GM19468 (cell line): Measurements from ENCODE around the gene CDC42BPB.

Source experiments
- ATAC-seq: cut with Tn5 transposase; IDR thresholded peaks from one replicate; pipeline ENCODE4 v1.9.1; 2021; ENCODE audit warnings: mild to moderate bottlenecking, moderate library complexity, moderate number of reproducible peaks; ENCODE audit not compliant: unreplicated experiment; ENCODE audit errors: extremely low read depth

The CDC42BPB gene

DNA sequence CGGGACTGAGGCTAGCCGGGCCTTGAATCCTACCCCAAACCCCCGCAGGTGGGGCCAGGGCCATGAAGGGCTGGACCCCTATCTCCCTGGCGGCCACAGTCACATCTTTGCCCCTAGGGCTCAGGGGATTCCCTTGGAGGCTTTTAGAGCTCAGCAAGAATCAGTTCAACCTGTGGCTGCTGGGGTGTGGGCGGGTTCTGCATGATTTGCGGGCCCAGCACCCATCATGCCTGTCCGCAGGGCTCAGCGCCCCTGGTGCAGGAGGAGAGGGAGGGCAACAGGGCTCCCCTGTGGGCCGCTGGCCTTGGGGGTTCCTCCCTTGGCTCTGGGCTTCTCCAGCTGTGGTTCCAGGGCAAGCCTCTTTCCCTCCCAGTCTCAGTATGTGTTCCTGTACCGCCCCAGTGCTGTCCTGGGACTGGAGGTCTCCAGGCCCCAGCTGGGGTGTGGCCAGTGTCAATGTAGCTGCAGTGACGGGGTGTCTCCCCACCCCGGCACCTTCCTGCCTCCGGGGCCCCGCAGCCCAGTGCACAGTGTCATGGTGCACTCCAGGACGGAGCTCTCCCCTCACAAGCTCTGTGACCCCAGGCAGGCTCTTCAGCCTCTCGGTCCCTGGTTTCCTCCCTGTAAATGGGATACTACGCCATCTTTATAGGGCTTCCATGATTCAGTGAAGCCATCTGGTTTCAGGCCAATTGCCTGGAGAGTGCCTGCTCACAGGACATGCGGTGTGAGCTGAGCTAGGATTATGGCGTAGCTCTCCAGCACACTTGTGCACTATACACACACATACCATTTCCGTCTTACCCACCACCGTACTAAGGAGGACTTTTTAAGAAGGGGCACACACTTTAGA, 16.8 kb upstream of the CDC42BPB start:
- no peak for ATAC-seq

DNA sequence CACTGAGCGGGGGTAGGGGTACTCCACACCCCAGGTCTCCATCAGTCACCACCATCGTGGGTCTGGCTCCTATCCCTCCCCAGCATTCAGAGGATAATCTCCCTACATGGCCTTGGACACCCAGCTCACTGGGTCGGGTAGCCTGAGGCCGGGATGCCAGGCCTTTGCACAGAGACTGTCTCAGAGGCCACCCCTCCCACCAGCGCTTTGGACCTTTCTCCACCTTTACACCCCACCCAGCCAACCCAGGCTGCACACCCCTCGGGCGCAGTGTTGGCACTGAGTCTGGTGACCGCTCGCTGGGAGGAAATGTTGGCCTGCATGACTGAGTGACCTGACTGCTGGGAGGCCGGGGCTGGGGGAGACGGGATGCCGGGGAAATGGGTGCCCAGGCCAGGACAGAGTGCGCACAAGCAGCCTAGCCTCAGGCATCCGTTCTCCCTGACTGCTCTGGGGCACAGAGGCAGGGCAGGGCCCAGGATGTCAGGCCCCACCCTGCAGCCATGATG, 16.1 kb upstream of the CDC42BPB start:
- ATAC-seq: no peak

DNA sequence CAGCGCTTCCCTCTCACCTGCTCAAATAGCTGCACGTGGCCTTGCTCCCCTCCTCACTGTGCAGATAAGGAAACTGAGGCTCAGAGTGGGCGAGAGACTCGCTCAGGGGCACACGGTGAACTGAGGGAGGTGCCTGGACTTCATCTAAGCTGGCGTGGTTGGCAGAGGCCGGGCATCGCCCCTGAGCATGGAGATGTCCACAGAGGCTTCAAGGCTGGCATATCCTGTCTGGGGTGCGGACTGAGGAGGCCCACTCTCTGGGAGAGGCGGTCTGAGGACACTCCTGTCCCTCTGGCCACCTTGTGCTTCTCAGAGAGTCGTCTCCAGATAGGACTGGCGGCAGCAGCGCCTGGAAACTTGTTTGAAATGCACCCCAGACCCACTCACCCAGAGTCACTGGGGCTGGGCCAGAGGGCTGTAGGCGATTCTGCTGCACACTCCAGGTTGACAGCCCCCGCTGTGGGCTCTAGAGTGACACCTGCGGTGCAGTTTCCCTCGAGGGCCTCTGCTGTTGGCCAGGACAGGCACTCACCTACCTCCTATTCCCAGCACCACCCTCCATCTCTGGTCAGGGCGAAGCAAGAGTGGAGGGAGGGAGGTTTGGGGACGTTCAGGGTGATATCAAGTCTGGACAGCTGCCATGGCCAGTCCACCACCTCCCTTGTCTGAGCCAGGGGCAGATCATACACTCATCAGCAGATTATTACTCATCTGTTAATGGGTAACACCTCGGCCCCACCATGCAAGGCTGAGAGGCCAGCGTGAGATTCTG, 15.4 kb upstream of the CDC42BPB start:
- ATAC-seq: no peak

DNA sequence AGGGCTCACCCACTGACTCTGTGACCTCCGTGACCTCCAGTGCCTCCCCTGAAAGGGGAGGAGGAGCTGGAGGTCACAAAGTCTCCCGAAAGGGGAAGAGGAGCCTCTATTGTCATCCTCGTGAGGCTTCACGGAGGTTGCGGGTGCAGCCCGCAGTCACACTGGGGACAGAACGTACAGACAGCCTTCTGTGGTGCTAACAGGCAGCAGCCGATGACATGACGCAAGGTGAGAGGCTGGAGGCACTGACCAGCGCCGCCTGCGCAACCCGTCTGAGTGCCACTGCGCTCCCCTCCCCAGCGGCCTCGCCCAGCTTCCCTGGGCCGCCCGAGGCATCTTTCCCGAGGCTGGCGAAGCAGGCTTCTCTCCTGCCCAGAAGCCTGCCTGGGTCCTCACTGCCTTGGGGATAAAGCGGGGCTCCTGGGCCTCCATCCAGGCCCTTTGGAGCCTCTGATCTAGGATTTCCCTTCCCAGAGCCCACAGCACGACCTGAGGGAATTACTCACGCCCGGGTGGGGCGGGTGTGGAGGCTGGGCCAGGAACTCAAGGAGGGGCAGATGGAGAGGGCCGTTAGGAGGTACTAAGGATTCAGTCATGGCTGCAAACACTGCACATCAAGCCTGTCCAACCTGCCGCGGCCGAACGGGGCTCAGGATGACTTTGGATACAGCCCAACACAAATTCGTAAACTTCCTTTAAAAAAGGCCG, 14.3 kb upstream of the CDC42BPB start:
- ATAC-seq: no peak

DNA sequence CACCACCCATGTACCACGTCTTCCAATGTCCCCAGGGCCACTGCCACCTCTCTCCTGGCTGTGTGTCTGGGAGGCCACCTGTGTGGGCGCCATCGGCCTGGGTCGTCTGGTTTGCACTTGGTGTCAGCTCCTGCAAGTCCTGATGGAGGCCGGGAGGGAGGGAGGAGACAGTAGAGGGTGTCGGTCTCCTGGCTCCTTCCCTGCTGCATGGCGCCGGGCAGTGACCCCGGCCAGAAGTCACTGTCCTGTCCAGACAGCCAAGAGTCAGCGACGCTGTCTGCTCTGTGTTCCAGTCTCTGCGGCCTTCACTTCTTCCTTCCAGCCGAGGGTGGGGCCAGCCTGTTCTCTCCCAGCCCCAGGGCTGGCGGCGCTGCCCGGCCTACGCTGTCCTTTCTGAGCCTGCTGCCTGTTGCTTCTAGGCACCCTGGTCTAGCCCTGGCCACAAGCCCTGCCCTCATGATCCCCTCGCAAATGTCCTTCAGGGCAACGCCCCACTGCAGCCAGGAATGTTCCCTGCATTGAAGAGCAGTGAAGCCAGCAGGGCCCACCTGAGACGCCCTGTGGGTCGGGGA, 13.7 kb upstream of the CDC42BPB start:
- ATAC-seq: no peak

DNA sequence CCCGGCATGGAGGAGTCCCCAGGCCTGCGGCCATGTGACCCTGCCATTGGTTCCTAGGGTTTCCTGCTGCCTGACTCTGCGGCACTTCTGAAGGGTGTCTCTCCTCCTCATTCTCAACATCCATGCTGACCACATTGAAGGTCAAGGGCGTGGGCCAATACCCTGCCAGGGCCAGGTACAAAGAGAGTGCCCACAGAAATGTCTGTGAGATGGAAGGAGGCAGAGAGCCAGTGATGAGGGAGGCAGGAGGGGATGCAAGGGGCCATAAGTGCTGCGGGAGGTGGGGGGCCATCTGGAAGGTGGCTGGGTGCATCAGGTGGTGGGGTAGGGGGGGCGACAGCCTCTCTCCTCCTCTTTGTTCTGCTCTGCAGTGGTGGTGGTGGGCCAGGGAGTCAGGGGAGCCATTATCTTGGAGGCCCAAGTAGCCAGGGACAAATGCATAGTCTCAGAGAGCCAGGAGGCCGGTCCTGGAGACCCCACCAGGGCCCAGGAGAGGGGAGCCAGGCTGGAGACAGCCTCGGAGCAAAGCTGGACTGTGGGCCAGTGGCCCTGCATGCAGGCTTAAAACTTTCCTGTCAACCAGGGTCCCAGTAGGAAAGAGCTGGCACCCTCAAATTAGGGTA, 13.0 kb upstream of the CDC42BPB start:
- no peak for ATAC-seq

DNA sequence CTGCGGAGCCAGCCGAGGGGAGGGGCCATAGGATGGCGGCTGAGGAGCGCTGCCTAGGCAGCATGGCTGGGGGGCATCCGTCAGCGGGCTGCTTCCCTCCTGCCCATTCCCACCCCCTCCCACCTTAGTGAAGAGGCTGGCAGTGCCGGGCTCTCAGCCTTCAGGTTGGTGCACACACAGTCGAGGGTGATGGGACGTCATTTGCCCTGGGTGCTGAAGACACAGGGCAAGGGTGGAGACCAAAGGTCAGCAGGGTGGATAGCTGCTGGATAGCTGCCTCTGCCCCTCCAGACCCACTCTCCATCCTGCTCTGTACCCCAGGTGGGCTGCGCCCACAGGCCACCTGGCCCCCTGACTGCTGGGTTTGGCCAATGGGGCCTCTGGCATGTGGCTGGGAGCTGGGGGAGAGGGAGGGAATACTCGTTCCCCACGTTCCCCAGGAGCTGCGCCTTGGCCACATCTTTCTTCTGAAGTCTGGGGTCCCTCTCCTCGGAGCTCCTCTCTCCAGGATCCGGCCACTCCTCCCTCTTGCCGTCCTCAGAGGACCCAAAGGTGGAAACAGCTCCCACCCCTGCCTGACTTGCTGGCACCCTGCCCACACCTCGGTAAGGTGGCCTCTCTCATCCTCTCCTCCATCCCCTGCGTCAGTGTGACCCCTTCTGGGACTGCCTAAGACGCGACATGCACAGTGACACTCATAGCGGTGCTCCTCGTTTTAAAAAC, 11.2 kb upstream of the CDC42BPB start:
- ATAC-seq: no peak

DNA sequence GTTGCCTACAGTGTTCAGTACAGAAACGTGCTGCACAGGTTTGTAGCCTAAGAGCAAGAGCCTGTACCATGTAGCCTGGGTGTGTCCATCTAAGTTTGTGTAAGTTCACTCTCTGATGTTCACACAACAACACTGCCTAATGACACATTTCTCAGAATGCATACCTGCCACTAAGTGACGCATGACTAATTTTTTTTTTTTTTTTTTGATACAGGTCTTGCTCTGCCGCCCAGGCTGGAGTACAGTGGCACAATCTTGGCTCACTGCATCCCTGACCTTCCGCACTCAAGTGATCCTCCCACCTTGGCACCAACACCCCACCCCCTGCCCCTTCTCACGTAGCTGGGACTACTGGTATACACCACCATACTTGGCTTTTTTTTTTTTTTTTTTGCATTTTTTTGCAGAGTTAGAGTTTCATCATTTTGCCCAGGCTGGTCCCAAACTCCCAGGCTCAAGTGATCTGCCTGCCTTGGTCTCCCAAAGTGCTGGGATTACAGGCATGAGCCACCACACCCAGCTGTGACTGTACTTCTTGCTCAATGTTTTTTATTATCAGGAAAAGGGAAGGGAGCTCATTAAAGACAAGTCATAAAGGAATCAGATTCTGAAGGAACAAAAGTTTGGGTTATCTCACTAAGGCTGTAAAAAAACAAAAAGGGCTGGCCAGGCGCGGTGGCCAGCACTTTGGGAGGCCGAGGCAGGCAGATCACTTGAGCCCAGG, 10.0 kb upstream of the CDC42BPB start:
- ATAC-seq: no peak

DNA sequence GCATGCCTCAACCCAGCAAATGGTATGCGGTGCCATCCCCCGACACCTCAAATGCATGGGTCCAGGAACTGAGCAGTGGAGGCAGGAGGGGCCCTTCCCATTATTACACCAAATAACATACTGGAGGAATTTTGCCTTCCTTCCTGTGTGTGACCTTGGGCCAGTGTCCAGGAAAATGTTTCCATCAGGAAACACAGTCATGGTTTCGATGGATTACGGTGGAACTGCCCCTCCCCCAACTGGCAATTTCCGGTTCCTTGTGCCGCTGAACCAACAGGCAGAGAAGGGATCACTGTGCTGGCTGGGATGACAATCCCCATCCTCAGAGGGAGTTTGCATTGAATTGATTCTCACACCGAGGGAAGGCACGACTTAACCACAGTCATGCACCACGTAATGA, 9.1 kb upstream of the CDC42BPB start:
- ATAC-seq: no peak

DNA sequence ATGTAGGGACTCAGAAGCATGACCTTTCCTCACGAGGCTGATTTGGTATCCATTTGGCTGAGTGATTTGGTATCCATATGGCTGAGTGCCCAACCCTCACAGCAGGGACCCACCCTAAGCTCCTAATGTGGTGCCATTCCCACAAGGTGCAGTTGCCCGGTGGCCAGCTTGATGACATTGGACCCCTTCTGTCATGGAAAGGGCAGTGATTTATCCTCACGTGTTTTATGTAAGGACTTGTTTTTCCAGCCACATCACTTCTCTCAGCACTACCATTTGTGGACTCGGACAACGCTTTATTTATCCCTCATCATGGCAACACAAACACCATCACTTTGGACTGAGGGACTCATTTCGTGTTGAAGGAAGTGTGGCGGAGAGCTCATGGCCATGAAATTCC, 8.5 kb upstream of the CDC42BPB start:
- no peak for ATAC-seq

DNA sequence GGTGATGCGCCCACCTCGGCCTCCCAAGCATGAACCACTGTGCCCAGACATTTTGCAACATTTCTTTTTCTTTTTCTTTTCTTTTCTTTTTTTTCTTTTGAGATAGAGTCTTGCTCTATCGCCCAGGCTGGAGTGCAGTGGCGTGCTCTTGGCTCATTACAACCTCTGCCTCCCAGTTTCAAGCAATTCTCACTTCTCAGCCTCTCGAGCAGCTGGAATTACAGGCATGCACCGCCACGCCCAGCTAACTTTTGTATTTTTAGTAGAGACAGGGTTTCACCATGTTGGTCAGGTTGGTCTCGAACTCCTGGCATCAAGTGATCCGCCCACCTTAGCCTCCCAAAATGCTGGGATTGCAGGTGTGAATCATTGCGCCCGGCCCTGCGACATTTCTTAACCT, 7.6 kb upstream of the CDC42BPB start:
- no peak for ATAC-seq

DNA sequence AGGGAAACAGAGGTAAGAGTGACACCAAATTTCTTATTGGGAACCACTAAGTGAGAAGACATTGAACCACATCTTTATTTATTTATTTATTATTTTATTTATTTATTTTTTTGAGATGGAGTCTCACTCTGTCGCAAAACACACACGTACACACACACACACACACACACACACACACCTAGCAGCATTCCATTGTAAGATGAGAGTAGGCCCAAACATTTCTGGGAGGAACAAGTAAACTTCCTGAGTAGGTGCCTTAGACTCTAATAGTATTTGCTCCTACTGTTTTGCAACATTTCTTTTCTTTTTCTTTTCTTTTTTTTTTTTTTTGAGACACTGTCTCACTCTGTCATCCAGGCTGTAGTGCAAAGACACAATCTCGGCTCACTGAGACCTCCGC, 7.1 kb upstream of the CDC42BPB start:
- ATAC-seq: no peak

DNA sequence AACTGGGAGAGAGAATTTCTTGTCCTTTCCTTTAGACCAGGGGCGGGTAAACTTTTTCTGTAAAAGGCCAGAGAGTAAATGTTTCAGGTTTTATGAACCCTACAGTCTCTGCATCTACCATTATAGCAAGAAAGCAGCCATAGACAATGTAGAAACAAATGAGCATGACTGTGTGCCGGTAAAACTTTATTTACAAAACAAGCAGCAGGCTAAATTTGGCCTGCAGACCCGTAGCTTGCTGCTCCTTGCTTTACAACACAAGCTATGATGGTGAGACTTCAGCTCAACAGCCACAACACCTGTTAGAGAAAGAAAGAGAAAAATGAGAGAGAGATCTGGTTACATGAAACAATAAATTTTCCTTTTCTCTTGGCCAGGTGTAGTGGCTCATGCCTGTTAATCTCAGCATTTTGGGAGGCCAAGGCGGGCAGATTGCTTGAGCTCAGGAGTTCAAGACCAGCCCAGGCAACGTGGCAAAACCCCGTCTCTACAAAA, 4.2 kb upstream of the CDC42BPB start:
- ATAC-seq: no peak

DNA sequence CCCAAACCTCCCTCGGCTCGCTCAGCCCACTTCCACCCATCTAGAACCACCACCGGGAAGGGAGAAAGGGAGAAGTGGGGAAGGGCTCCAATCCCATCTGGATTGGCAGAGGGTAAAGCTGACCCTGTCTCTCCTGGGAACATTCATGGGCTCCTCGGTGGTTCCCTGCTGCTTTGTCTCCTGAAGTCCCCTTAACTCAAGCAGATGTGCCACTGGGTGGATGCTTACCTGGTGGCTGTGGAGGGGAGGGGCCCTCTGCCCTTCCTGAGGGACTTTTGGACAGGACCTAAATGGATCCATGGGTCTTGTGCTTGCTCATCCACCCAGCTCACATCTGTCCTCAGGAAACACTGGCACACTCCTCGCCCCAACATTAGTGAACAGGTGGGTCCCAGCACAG, 2.2 kb upstream of the CDC42BPB start:
- ATAC-seq: no peak

DNA sequence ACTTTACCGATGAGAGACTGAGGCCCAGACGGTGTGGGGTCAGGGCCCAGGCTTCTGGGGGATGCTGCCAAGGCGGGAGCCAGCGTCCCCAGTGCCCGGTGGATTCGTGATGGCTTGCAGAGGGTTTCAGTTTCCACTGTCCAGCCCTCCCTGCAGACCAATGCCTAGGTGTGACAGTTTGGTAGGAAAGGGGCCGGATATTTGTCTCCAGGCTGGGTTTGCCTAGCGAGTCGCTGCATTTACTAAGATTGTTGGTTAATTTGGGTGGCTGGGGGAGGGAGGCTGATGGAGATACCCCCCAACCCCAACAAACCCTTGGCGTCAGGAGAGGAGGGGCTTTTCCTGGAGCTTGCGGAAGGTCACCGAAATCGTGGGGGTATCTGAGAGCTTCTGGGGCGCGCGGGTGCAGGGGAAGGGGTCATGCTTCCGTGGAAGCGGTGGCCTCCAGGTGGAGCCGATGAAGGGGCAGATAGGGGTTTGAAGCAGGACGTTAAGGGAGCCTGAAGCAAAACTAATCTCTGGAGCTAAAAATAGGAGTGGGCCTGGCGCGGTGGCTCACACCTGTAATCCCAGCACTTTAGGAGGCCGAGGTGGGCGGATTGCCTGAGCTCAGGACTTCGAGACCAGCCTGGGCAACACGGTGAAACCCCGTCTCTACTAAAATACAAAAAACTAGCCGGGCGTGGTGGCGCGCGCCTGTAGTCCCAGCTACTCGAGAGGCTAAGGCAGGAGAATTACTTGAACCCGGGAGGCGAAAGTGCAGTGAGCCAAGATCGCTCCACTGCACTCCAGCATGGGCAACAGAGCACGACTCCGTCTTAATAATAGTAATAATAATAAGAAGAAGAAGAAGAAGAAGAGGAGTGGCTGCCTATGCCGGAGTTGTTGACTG, 1.1 kb upstream of the CDC42BPB start:
- ATAC-seq: no peak

DNA sequence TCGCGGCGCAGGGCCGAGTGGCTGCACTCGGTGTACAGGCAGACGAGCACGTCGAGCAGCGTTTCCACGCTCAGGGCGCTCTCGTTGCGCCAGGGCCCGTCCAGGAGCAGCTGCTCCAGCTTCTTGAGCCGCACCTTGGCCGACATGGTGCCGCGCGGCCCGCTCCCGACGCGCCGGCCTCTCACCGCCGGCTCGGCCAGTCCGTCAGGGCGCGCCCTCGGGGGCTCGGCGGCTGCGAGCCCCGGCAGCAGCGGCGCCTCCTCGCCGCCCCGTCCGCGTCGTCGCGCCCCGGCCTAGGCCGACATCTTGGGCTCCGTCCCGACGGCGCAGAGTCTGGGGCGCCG, 349 bp downstream of the CDC42BPB start:
- no peak for ATAC-seq

DNA sequence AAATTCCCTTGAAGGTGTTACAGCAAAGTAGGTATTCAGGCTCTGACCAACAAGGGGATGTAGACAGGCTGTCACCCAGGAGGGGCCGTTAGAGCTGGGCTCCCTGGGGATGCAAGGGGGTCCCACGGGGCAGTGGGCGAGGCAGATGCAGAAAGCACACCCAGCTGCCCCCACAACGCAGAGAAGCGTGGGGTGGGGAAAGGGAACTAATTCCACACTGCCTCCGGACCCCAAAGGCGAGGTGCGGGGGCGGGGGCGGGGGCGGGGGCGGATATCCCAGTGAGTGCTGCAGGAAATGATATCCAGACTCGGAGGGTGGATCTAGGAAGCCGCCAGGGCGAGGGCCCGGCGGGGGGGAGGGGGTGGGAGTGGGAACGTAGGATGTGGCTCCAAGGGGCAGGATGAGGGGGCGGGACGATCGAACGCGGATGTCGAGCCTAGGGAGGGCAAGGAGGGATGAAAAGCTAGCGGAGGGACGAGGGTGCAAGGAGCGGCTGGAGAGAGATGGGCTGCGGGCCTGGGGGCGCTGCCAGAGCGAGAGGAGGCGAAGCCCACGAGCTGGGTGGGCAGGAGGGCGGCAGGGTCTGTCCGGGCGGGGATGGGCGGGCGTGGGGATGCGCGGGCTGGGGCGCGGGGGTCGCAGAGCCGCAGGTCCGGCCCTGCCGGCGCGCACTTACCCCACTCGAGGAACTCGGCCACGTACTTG, 874 bp downstream of the CDC42BPB start:
- ATAC-seq: no peak
